Loucy (cell line): Measurements from ENCODE around the gene NELFA.

Source experiments
- H2AFZ ChIP-seq: fragments of 200-600 bp; sonication (generic); 2 replicates; pipeline ENCODE4 v1.6.0; 2016; ENCODE audit warnings: antibody characterized with exemption, mild to moderate bottlenecking, low read length, moderate library complexity
- H3F3A ChIP-seq: fragments of 200-600 bp; 2 replicates; pipeline ENCODE4 v1.6.0; 2016; ENCODE audit warnings: antibody characterized with exemption, low read depth, mild to moderate bottlenecking
- H3K27me3 ChIP-seq: fragments of 200-600 bp; sonication (generic); 2 replicates; pipeline ENCODE4 v1.6.1; 2014; ENCODE audit warnings: low read length, mild to moderate bottlenecking; ENCODE audit not compliant: insufficient read depth, poor library complexity, severe bottlenecking
- H3K36me3 ChIP-seq: fragments of 200-600 bp; sonication (generic); 2 replicates; pipeline ENCODE4 v1.6.1; 2016; ENCODE audit warnings: low read length; ENCODE audit not compliant: insufficient read depth
- H3K4me1 ChIP-seq: fragments of 200-600 bp; sonication (generic); 2 replicates; pipeline ENCODE4 v1.5.1; 2014; ENCODE audit warnings: low read length, mild to moderate bottlenecking; ENCODE audit not compliant: insufficient read depth, poor library complexity, severe bottlenecking
- H3K4me2 ChIP-seq: fragments of 200-600 bp; sonication (generic); 2 replicates; pipeline ENCODE4 v1.6.0; 2014; ENCODE audit warnings: antibody characterized with exemption, low read length, low read depth, mild to moderate bottlenecking; ENCODE audit not compliant: poor library complexity, severe bottlenecking
- H3K4me3 ChIP-seq: fragments of 200-600 bp; sonication (generic); 2 replicates; pipeline ENCODE4 v1.5.1; 2014; ENCODE audit warnings: low read length, mild to moderate bottlenecking, mixed read lengths; ENCODE audit not compliant: poor library complexity, severe bottlenecking
- H3K79me2 ChIP-seq: fragments of 200-600 bp; sonication (generic); 2 replicates; pipeline ENCODE4 v1.6.1; 2014; ENCODE audit warnings: low read length; ENCODE audit not compliant: insufficient read depth
- H3K9ac ChIP-seq: fragments of 200-600 bp; sonication (generic); 2 replicates; pipeline ENCODE4 v1.6.0; 2014; ENCODE audit warnings: mild to moderate bottlenecking, low read depth, low read length, moderate library complexity; ENCODE audit not compliant: poor library complexity, severe bottlenecking
- H3K9me2 ChIP-seq: fragments of 200-600 bp; sonication (generic); replicated peaks from 2 replicates; pipeline ENCODE4 v1.6.1; 2016; ENCODE audit warnings: low read depth, low read length, mixed read lengths
- H3K9me3 ChIP-seq: fragments of 200-600 bp; sonication (generic); 2 replicates; pipeline ENCODE4 v1.6.1; 2014; ENCODE audit warnings: mild to moderate bottlenecking, antibody characterized with exemption, low read length, low read depth; ENCODE audit not compliant: insufficient read depth
- H4K20me1 ChIP-seq: fragments of 200-600 bp; sonication (generic); 2 replicates; pipeline ENCODE4 v1.6.0; 2014; ENCODE audit warnings: antibody characterized with exemption, low read length, mild to moderate bottlenecking; ENCODE audit not compliant: insufficient read depth, poor library complexity, severe bottlenecking
- CTCF ChIP-seq: fragments of 200-600 bp; sonication (generic); conservative IDR thresholded peaks from 2 replicates; pipeline ENCODE4 v1.5.1; 2014; ENCODE audit warnings: mild to moderate bottlenecking, antibody characterized with exemption, low read length
- EZH2phosphoT487 ChIP-seq: fragments of 200-600 bp; IDR thresholded peaks from 2 replicates; pipeline ENCODE4 v1.6.1; 2018; ENCODE audit warnings: antibody characterized with exemption, mild to moderate bottlenecking, moderate library complexity, borderline replicate concordance

Gene NELFA

GRCh38 chr4:2046031-2046961 lies 37.5 kb upstream of the NELFA start:
- H3K9ac ChIP-seq: no peak overlapping the region

GRCh38 chr4:2045518-2045951 lies 36.8 kb upstream of the NELFA start:
- TF ChIP-seq CTCF (no peak), EZH2phosphoT487 (no peak)
- no peak overlapping the region for H3K9ac ChIP-seq

More at GRCh38 chr4:2046031-2046961, 37.5 kb upstream of the NELFA start:
- Histone ChIP-seq H3K9me2 (no peaks in the 10 kb centered on the region), H3K27me3 (no peaks in the 10 kb centered on the region), H4K20me1 (no peaks in the 10 kb centered on the region), H3K36me3 (no peaks in the 10 kb centered on the region), H3K4me3 (no peak overlapping the region), H3K79me2 (no peaks in the 10 kb centered on the region), H3K9me3 (no peaks in the 10 kb centered on the region), H3K4me1 (no peaks in the 10 kb centered on the region), H3F3A (no peaks in the 10 kb centered on the region), H3K4me2 (no peak overlapping the region), H2AFZ (no peak overlapping the region)
- TF ChIP-seq CTCF (no peak), EZH2phosphoT487 (no peak)

GRCh38 chr4:2044542-2045517 lies 36.1 kb upstream of the NELFA start:
- no peaks in the 10 kb centered on the region for H3F3A ChIP-seq
- H3K36me3 ChIP-seq: no peaks in the 10 kb centered on the region
- H3K9me2 ChIP-seq: no peaks in the 10 kb centered on the region
- no peaks in the 10 kb centered on the region for H3K4me1 ChIP-seq
- H3K4me3 ChIP-seq: no peak overlapping the region
- H3K9ac ChIP-seq: no peak overlapping the region
- no peak overlapping the region for H3K4me2 ChIP-seq
- H3K79me2 ChIP-seq: no peaks in the 10 kb centered on the region
- TF ChIP-seq EZH2phosphoT487 (no peak), CTCF (no peak)
- H2AFZ ChIP-seq: no peak overlapping the region
- no peaks in the 10 kb centered on the region for H3K9me3 ChIP-seq
- H4K20me1 ChIP-seq: no peaks in the 10 kb centered on the region
- no peaks in the 10 kb centered on the region for H3K27me3 ChIP-seq

More at GRCh38 chr4:2045518-2045951, 36.8 kb upstream of the NELFA start:
- no peaks in the 10 kb centered on the region for H3K9me2 ChIP-seq
- no peak overlapping the region for H3K4me2 ChIP-seq
- no peaks in the 10 kb centered on the region for H3K4me1 ChIP-seq
- H3K36me3 ChIP-seq: no peaks in the 10 kb centered on the region
- no peaks in the 10 kb centered on the region for H3F3A ChIP-seq
- no peaks in the 10 kb centered on the region for H4K20me1 ChIP-seq
- H3K79me2 ChIP-seq: no peaks in the 10 kb centered on the region
- no peak overlapping the region for H2AFZ ChIP-seq
- no peak overlapping the region for H3K4me3 ChIP-seq
- H3K9me3 ChIP-seq: no peaks in the 10 kb centered on the region
- H3K27me3 ChIP-seq: no peaks in the 10 kb centered on the region
